Measurements from ENCODE around the gene OOSP1. TPM values are rescaled to one million over a fixed set of nuclear protein-coding genes. Genes with fewer than 3 reads are reported as not detected.

The OOSP1 gene
- total RNA-seq, 1 donor from 2014 or later: not detected

GRCh38 chr11:59923813-59924212 lies 14.4 kb upstream of the OOSP1 start:
- TF ChIP-seq CTCF (conservative IDR thresholded peaks at IDR 0.05): no peak
- Mint-ChIP-seq H3K4me1 (no peaks in the 10 kb centered on the region), H3K36me3 (ENCODE audit: low read depth) (peaks cover 12% of the 10 kb centered on the region), H3K27me3 (ENCODE audit: low read depth) (no peaks in the 10 kb centered on the region), H3K4me3 (no peak overlapping the region), H3K27ac (ENCODE audit: unreplicated experiment) (no peak overlapping the region), H3K9me3 (peaks cover 22% of the 10 kb centered on the region)
- DNase-seq (ENCODE audit: low read depth, low spot score): no peak

- no peaks in the 10 kb centered on the region for H3K4me1 Mint-ChIP-seq
- H3K36me3 Mint-ChIP-seq (ENCODE audit: low read depth): peaks cover 3% of the 10 kb centered on the region
- TF ChIP-seq CTCF (conservative IDR thresholded peaks at IDR 0.05): no peak
- no peak for DNase-seq (ENCODE audit: low read depth, low spot score)
- no peak overlapping the region for H3K27ac Mint-ChIP-seq (ENCODE audit: unreplicated experiment)
- peaks cover 4% of the 10 kb centered on the region for H3K27me3 Mint-ChIP-seq (ENCODE audit: low read depth)
- H3K4me3 Mint-ChIP-seq: no peak overlapping the region
- H3K9me3 Mint-ChIP-seq: peaks cover 10% of the 10 kb centered on the region
Measured at GRCh38 chr11:59931688-59932087, 6.5 kb upstream of the OOSP1 start.

- no peak overlapping the region for H3K4me3 Mint-ChIP-seq
- no peak for DNase-seq (ENCODE audit: low read depth, low spot score)
- H3K36me3 Mint-ChIP-seq (ENCODE audit: low read depth): no peaks in the 10 kb centered on the region
- H3K4me1 Mint-ChIP-seq: no peaks in the 10 kb centered on the region
- TF ChIP-seq CTCF (conservative IDR thresholded peaks at IDR 0.05): no peak
- H3K27ac Mint-ChIP-seq (ENCODE audit: unreplicated experiment): no peak overlapping the region
- H3K27me3 Mint-ChIP-seq (ENCODE audit: low read depth): peaks cover 23% of the 10 kb centered on the region
- H3K9me3 Mint-ChIP-seq: no peaks in the 10 kb centered on the region
Measured at GRCh38 chr11:59938718-59939117, 486 bp downstream of the OOSP1 start.

- peaks cover 20% of the 10 kb centered on the region for H3K27me3 Mint-ChIP-seq (ENCODE audit: low read depth)
- DNase-seq (ENCODE audit: low read depth, low spot score): no peak
- no peaks in the 10 kb centered on the region for H3K9me3 Mint-ChIP-seq
- no peak overlapping the region for H3K4me3 Mint-ChIP-seq
- peak overlapping the region; percentile 57 for H3K27ac Mint-ChIP-seq (ENCODE audit: unreplicated experiment)
- TF ChIP-seq CTCF (conservative IDR thresholded peaks at IDR 0.05): no peak
- peaks cover 7% of the 10 kb centered on the region for H3K4me1 Mint-ChIP-seq
- no peaks in the 10 kb centered on the region for H3K36me3 Mint-ChIP-seq (ENCODE audit: low read depth)
Measured at GRCh38 chr11:59939482-59939881, 1.2 kb downstream of the OOSP1 start.

- H3K4me3 Mint-ChIP-seq: no peak overlapping the region
- no peak for TF ChIP-seq CTCF (conservative IDR thresholded peaks at IDR 0.05)
- no peak overlapping the region for H3K27ac Mint-ChIP-seq (ENCODE audit: unreplicated experiment)
- H3K27me3 Mint-ChIP-seq (ENCODE audit: low read depth): peaks cover 20% of the 10 kb centered on the region
- peaks cover 15% of the 10 kb centered on the region for H3K4me1 Mint-ChIP-seq
- no peaks in the 10 kb centered on the region for H3K36me3 Mint-ChIP-seq (ENCODE audit: low read depth)
- DNase-seq (ENCODE audit: low read depth, low spot score): no peak
- H3K9me3 Mint-ChIP-seq: no peaks in the 10 kb centered on the region
Measured at GRCh38 chr11:59941091-59941490, 2.9 kb downstream of the OOSP1 start.
